ENCODE measurements around the gene PRUNE2. TPM values are rescaled to one million over a fixed set of nuclear protein-coding genes. Genes with fewer than 3 reads are reported as not detected.

PRUNE2 gene
- total RNA-seq, 1 experiment from 2014 or later, result 0.59 TPM

DNA sequence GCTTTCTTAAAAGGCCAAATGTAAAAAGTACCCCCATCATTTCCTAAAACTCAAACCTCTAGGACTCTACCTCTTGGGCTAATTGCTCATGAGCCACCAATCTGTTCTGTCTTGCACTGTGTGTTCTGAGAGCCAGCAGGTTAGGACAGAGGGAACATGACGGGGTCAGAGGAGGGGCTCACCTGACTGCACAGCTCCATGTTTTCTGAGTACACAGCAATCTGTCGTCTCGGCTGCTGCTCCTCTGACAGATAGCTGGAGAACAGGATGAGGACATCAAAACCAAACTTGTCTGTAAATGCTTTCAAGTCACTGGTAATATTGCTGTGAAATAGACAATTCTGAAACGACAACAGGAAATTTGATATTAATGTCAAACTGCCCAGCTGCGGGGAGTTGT lies 192.5 kb downstream of the PRUNE2 start (continued):
- TF ChIP-seq, protein P1, sequence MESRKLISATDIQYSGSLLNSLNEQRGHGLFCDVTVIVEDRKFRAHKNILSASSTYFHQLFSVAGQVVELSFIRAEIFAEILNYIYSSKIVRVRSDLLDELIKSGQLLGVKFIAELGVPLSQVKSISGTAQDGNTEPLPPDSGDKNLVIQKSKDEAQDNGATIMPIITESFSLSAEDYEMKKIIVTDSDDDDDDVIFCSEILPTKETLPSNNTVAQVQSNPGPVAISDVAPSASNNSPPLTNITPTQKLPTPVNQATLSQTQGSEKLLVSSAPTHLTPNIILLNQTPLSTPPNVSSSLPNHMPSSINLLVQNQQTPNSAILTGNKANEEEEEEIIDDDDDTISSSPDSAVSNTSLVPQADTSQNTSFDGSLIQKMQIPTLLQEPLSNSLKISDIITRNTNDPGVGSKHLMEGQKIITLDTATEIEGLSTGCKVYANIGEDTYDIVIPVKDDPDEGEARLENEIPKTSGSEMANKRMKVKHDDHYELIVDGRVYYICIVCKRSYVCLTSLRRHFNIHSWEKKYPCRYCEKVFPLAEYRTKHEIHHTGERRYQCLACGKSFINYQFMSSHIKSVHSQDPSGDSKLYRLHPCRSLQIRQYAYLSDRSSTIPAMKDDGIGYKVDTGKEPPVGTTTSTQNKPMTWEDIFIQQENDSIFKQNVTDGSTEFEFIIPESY (IDR thresholded peaks at IDR 0.05; ENCODE audit: extremely low read depth, insufficient replicate concordance, low read length), result no peak

DNA sequence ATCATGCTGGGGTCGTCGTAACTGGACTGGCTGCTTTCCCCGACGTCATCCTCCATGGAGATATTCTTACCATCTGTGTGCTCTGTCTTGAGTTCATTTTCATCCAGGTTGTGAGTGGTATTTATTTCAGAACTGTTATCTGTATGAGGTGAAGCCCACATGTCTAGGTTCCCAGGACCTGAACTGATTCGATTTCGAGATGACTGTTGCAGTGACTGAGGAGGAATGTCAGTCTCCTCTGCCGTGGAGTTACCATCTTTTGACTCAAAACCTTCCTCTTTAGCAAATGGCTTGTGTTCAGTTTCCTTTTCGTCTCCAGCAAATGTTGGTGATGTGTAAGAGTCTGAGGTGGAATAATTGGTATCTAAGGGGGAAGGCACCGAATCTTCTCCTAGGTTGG lies 196.9 kb downstream of the PRUNE2 start:
- no peak overlapping the region for H2AFZ ChIP-seq (ENCODE audit: low read depth, low read length, poor library complexity, severe bottlenecking)
- TF ChIP-seq, protein P2, sequence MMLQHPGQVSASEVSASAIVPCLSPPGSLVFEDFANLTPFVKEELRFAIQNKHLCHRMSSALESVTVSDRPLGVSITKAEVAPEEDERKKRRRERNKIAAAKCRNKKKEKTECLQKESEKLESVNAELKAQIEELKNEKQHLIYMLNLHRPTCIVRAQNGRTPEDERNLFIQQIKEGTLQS (IDR thresholded peaks at IDR 0.05), result no peak
- TF ChIP-seq CEBPB (IDR thresholded peaks at IDR 0.05; ENCODE audit: low read depth), result no peak
- TF ChIP-seq TCF7L2 (IDR thresholded peaks at IDR 0.05; ENCODE audit: borderline replicate concordance, extremely low read depth, insufficient read depth, insufficient read length), result no peak
- no peak for TF ChIP-seq SP1 (IDR thresholded peaks at IDR 0.05; ENCODE audit: low read depth)
- TF ChIP-seq EZH2 (IDR thresholded peaks at IDR 0.05), result no peak
- TF ChIP-seq EGR1 (IDR thresholded peaks at IDR 0.05; ENCODE audit: low read depth), result no peak
- H3K36me3 ChIP-seq (ENCODE audit: control insufficient read depth in 1 of 2, insufficient read depth in 2 of 2, low read length in 2 of 2), result no peaks in the 10 kb centered on the region
- H3K79me2 ChIP-seq (ENCODE audit: insufficient read depth, low read length), result no peaks in the 10 kb centered on the region
- no peak overlapping the region for H3K27ac ChIP-seq (ENCODE audit: low read depth, low read length)
- no peaks in the 10 kb centered on the region for H3K4me1 ChIP-seq (ENCODE audit: control insufficient read depth in 1 of 2, insufficient read depth in 2 of 2, low read length in 2 of 2)
- DNase-seq (ENCODE audit: low read depth, low spot score), result no peak
- BruUV-seq (replicated peaks), result no TSS peak
- no peak for ATAC-seq
- ChIA-PET CTCF (no interaction called here), POLR2A (no interaction called here), RAD21 (ENCODE audit: low non-redundant PET in 1 of 2, low total read pairs in 2 of 2, uncharacterized antibody in 2 of 2, unreplicated experiment in 2 of 2) (no interaction called here)
- H4K20me1 ChIP-seq (ENCODE audit: insufficient read depth), result no peaks in the 10 kb centered on the region
- H3K9me3 ChIP-seq (ENCODE audit: control insufficient read depth in 1 of 2, insufficient read depth in 1 of 2, low read depth in 1 of 2, low read length in 2 of 2), result no peaks in the 10 kb centered on the region
- peaks cover 50% of the 10 kb centered on the region for H3K27me3 ChIP-seq (ENCODE audit: insufficient read depth, low read length)
- intact Hi-C loops (cut with micrococcal nuclease), result no loop called here
- no peak overlapping the region for H3K9ac ChIP-seq (ENCODE audit: low read length)
- H3K9me2 ChIP-seq (ENCODE audit: insufficient read depth), result no peaks in the 10 kb centered on the region
- H3K4me3 ChIP-seq (replicated peaks in 1 of 2; ENCODE audit: low read depth in 1 of 2, low read length in 2 of 2), result no peak overlapping the region
- no peak overlapping the region for H3K4me2 ChIP-seq (ENCODE audit: low read length)

All from HCT116 (cell line).